Left lung (tissue), 10 donors: ENCODE results near the gene TRUB2. TPM values are rescaled to one million over a fixed set of nuclear protein-coding genes. Genes with fewer than 3 reads are reported as not detected.
A peak's percentile ranks its signal among the peaks of the same experiment; 100 is the strongest.

ENCODE experiments used
- ATAC-seq: fragments of 200-7000 bp; cut with Tn5 transposase; one replicate; pipeline ENCODE4 v1.9.1; 2020; ENCODE audit warnings: moderate library complexity
- DNase-seq, 4 donors: peaks; one replicate each; pipeline ENCODE4 v3.0.0-alpha.2; 2013 to 2020
- H3K27ac ChIP-seq, 2 donors: fragments of 200-600 bp; sonication (generic) in 1 of 2; one replicate each; pipeline versions ENCODE4 v1.5.0 to v1.8.0; 2020 to 2021
- H3K27me3 ChIP-seq, 2 donors: fragments of 200-600 bp; sonication (generic) in 1 of 2; one replicate each; pipeline versions ENCODE4 v1.5.0 to v1.8.0; 2020 to 2021
- H3K36me3 ChIP-seq, 2 donors: fragments of 200-600 bp; sonication (generic) in 1 of 2; one replicate each; pipeline versions ENCODE4 v1.5.0 to v1.8.0; 2020 to 2021
- H3K4me1 ChIP-seq, 2 donors: fragments of 200-600 bp; one replicate each; pipeline ENCODE4 v1.8.0; 2021
- H3K4me3 ChIP-seq, 2 donors: fragments of 200-600 bp; sonication (generic) in 1 of 2; one replicate each; pipeline versions ENCODE4 v1.5.0 to v1.8.0; 2020 to 2021; ENCODE audit warnings: mild to moderate bottlenecking in 1 of 2
- H3K9me3 ChIP-seq, 2 donors: fragments of 200-600 bp; sonication (generic) in 1 of 2; one replicate each; pipeline versions ENCODE4 v1.5.0 to v1.8.0; 2020 to 2021
- intact Hi-C, 2 donors: fragments of 100-400 bp; cut with DNase I; formaldehyde crosslinking; loops; one replicate each; pipeline versions ENCODE4 v1.11.2 to v1.14.2; 2022
- polyA plus RNA-seq, 6 donors: library from polyadenylated mRNA; unstranded; fragments of 120-200 nt; gene quantifications; one replicate each; pipeline ENCODE4 v1.2.1, GENCODE V29; 2013; ENCODE audit not compliant: insufficient read length in 6 of 6
- total RNA-seq, 2 donors: library from RNA; stranded (reverse); fragmentation: NEBNext Ultra II Directional; extraction: Animal tissue kit (Norgen Biotek cat#: 25700); gene quantifications; one replicate each; pipeline ENCODE4 v1.2.1, GENCODE V29; 2021
- TF ChIP-seq, protein P1 (sequence below), 2 donors: fragments of 200-600 bp; sonication (generic) in 1 of 2; IDR thresholded peaks; one replicate each; pipeline versions ENCODE4 v1.5.0 to v1.8.0; 2021; ENCODE audit warnings: antibody characterized with exemption in 2 of 2
- donor health status: DM: no; HTN: yes; CAD: no.
- donor health status: DM: no; HTN: no; CAD: no.

Gene TRUB2
- total and polyA plus RNA-seq, 8 donors = 23.0 to 34.6 (median 32.6) TPM

DNA sequence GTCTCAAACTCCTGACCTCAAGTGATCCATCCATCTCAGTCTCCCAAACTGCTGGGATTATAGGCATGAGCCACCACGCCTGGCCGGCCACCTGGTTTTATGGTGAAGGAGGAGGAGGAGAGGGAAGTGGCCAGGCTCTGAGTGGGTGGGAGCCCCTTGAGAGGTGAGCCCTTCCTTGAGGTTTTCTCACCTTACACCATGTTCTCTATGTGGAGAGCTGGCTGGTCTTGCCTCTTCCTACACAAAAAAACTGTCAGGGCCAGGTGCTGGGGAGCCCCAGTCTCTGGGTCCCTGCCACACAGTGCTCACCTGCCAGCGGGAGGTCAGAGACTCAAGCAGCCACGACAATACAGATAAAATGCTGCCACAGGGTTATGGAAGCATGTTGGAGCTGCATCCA is 28.1 kb downstream of the TRUB2 start:
- intact Hi-C loops = no loop called here
- Histone ChIP-seq H3K27me3 (no peaks in the 10 kb centered on the region), H3K36me3 (no peaks in the 10 kb centered on the region), H3K4me3 (no peak overlapping the region), H3K4me1 (peaks cover 0 to 6% of the 10 kb centered on the region in 2 donors), H3K9me3 (no peaks in the 10 kb centered on the region), H3K27ac (no peak overlapping the region)
- TF ChIP-seq, protein P1, sequence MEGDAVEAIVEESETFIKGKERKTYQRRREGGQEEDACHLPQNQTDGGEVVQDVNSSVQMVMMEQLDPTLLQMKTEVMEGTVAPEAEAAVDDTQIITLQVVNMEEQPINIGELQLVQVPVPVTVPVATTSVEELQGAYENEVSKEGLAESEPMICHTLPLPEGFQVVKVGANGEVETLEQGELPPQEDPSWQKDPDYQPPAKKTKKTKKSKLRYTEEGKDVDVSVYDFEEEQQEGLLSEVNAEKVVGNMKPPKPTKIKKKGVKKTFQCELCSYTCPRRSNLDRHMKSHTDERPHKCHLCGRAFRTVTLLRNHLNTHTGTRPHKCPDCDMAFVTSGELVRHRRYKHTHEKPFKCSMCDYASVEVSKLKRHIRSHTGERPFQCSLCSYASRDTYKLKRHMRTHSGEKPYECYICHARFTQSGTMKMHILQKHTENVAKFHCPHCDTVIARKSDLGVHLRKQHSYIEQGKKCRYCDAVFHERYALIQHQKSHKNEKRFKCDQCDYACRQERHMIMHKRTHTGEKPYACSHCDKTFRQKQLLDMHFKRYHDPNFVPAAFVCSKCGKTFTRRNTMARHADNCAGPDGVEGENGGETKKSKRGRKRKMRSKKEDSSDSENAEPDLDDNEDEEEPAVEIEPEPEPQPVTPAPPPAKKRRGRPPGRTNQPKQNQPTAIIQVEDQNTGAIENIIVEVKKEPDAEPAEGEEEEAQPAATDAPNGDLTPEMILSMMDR (IDR thresholded peaks at IDR 0.05) = no peak
- DNase-seq = no peak
- ATAC-seq = no peak

DNA sequence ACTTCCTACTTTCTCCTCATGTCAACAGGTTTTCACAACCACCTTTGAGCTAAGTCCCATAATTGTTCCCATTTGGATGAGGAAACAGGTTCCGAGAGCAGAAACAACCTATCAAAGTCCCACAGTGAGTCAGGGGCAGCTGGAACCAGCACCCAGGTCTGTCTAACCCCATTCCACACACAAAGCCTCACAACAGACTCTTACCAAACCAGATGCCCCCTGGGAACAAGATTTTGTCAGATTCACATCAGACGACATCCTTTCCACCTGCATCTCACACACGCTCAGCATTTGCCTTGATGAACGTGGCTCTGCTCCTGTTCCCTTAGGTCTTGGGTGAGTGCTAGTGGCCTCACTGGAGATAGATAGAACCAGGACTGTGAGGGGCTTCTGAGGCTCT is 29.2 kb downstream of the TRUB2 start:
- Histone ChIP-seq H3K4me1 (peaks cover 0 to 6% of the 10 kb centered on the region in 2 donors), H3K4me3 (no peak overlapping the region), H3K27me3 (no peaks in the 10 kb centered on the region), H3K27ac (no peak overlapping the region), H3K9me3 (no peaks in the 10 kb centered on the region), H3K36me3 (peaks cover 0 to 10% of the 10 kb centered on the region in 2 donors)
- DNase-seq (no peak), ATAC-seq (no peak)
- intact Hi-C loops = no loop called here
- TF ChIP-seq, protein P1 (IDR thresholded peaks at IDR 0.05) = no peak

DNA sequence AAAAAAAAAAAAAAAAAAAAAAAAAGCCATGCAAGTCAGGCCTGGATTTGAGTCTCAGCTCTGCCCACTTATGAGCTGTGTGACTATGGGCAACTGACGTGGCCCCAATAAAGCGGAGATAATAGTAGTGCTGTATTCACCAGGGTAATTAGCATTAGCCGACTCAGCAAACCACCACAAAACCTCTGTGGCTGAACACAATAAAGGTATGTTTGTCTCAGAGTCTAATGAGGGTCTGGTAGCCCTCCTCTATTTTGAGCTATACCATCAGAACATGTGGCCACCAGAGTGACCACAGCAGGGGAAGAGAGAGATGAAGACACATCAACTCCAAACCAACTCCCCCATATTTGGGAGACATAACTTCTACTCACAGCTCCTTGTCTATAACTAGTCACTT is 30.2 kb downstream of the TRUB2 start:
- Histone ChIP-seq H3K4me3 (no peak overlapping the region), H3K9me3 (no peaks in the 10 kb centered on the region), H3K36me3 (peaks cover 0 to 12% of the 10 kb centered on the region in 2 donors), H3K27ac (no peak overlapping the region), H3K27me3 (no peaks in the 10 kb centered on the region), H3K4me1 (peaks cover 0 to 6% of the 10 kb centered on the region in 2 donors)
- ATAC-seq (no peak), DNase-seq (no peak)
- TF ChIP-seq, protein P1 (IDR thresholded peaks at IDR 0.05) = no peak
- intact Hi-C loops = no loop called here

DNA sequence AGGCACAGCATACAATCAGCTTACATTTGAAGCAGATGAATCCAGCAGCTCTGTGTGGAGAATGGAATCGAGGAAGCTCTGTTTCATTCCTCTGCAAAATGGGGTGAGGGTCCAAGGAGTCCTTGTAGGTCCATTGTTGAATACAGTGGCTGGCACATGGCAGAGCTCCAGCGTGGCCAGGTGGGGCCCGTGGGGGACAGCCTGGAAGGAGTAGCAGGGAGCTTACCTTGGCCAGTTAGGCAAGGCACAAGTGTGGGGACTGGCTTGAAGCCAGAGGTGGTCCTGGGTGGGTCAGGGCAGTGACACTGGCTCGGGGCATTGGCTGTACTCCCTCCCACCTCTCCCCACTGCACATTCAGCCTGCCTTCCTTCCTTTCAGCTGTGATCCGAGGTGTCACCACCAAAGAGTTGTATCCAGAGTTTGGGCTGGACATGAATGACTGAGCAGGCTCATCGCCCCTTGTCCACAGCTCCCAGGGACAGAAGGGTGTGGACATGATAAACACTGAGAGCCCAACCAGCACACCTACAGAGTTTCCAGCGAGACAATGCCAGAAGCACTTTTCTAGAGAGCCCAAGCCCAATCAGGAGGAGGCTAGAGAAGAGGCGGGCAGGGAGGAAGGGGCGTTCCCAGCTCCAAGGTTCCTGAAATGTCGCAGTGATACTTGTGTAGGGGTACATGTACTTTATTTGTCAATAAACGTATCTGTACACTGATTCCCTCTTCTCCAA is 33.8 kb downstream of the TRUB2 start:
- TF ChIP-seq, protein P1 (IDR thresholded peaks at IDR 0.05) = no peak
- Histone ChIP-seq H3K4me1 (no peaks in the 10 kb centered on the region), H3K9me3 (no peaks in the 10 kb centered on the region), H3K27ac (no peak overlapping the region), H3K36me3 (peaks cover 0 to 28% of the 10 kb centered on the region in 2 donors), H3K4me3 (no peak overlapping the region), H3K27me3 (no peaks in the 10 kb centered on the region)
- intact Hi-C loops = no loop called here
- ATAC-seq (no peak), DNase-seq (no peak)

DNA sequence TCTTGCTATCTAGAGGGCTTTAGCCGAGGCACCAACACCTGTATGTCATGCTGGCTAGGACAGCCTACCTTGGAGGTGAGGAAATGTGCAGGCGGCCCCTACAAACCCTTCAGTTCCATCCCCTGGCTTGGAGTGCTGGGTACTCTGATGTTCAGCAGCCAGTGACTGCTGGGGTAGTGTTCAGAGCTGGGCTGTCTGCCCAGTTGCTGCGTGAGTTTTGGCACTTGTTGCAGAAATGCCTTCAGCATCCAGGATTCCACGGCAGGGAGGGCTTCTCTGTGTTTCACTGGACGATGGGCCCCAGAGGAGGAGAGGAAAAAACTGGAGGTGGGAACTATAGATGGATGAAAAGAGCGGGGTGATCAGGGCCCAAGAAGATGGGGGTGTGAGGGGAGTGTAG is 35.8 kb downstream of the TRUB2 start:
- Histone ChIP-seq H3K4me1 (no peaks in the 10 kb centered on the region), H3K9me3 (no peaks in the 10 kb centered on the region), H3K36me3 (peaks cover 0 to 28% of the 10 kb centered on the region in 2 donors), H3K4me3 (no peak overlapping the region), H3K27ac (no peak overlapping the region), H3K27me3 (no peaks in the 10 kb centered on the region)
- DNase-seq (peak in 2 of 4 donors; percentile 54 to 83), ATAC-seq (no peak)
- intact Hi-C loops = no loop called here
- TF ChIP-seq, protein P1 (IDR thresholded peaks at IDR 0.05) = no peak
